Measurements from ENCODE around the gene MAB21L4. TPM values are rescaled to one million over a fixed set of nuclear protein-coding genes. Genes with fewer than 3 reads are reported as not detected.

The MAB21L4 gene
- total RNA-seq, 1 experiment from 2014 or later = 0.21 TPM

- DNase-seq (ENCODE audit: low read depth, low spot score) (no peak), ATAC-seq (no peak)
- POLR2A ChIA-PET = no interaction called here
- TF ChIP-seq POLR2AphosphoS5 (IDR thresholded peaks at IDR 0.05; ENCODE audit: low read depth, low read length) = no peak
- TF ChIP-seq REST (IDR thresholded peaks at IDR 0.05; ENCODE audit: insufficient read depth in 1 of 2, low read depth in 2 of 2, low read length in 1 of 2) = no peak
- no peak for TF ChIP-seq SIN3A (IDR thresholded peaks at IDR 0.05; ENCODE audit: borderline replicate concordance, insufficient read depth, low read depth, low read length)
- no peak for TF ChIP-seq TCF7L2 (IDR thresholded peaks at IDR 0.05; ENCODE audit: low read depth, low read length)
- TF ChIP-seq CTCF (IDR thresholded peaks at IDR 0.05) = no peak
- H3K4me3 ChIP-seq (ENCODE audit: low read depth in 2 of 2, low read length in 2 of 2) = no peak overlapping the region
- H3K27ac ChIP-seq (ENCODE audit: low read length) = no peak overlapping the region
- H3K27me3 ChIP-seq (ENCODE audit: control insufficient read depth, insufficient read depth, low read length) = peaks cover 6% of the 10 kb centered on the region
- BruUV-seq (replicated peaks) = no TSS peak
- intact Hi-C loops (cut with micrococcal nuclease; ENCODE audit: unreplicated experiment) = no loop called here
- no peaks in the 10 kb centered on the region for H3K4me1 ChIP-seq (ENCODE audit: control insufficient read depth, insufficient read depth, low read length)
- H3K9me3 ChIP-seq (ENCODE audit: control insufficient read depth, insufficient read depth, low read depth, low read length) = no peaks in the 10 kb centered on the region; the same call in 1 of the 2 replicates
- in situ Hi-C loops (cut with HindIII; ENCODE audit: low pct_unique_long_range_greater_than_20kb, low sequenced_read_pairs) = no loop called here
- H3K36me3 ChIP-seq (ENCODE audit: control insufficient read depth, insufficient read depth, low read length) = no peaks in the 10 kb centered on the region
- CTCF ChIA-PET = interaction anchor here (0.9 kb wide), 1 partner anchor 16 kb away, joined by 5 read pairs; no protein-coding TSS in a partner anchor
These were observed 39.3 kb upstream of the MAB21L4 start for GRCh38 chr2:240935103-240935876.

- CTCF ChIA-PET = no interaction called here
- Histone ChIP-seq H3K36me3 (ENCODE audit: control insufficient read depth, insufficient read depth, low read length) (no peaks in the 10 kb centered on the region), H3K9me3 (ENCODE audit: control insufficient read depth, insufficient read depth, low read depth, low read length) (no peaks in the 10 kb centered on the region; the same call in 1 of the 2 replicates), H3K27me3 (ENCODE audit: control insufficient read depth, insufficient read depth, low read length) (peaks cover 6% of the 10 kb centered on the region), H3K4me3 (ENCODE audit: low read depth in 2 of 2, low read length in 2 of 2) (no peak overlapping the region), H3K4me1 (ENCODE audit: control insufficient read depth, insufficient read depth, low read length) (no peaks in the 10 kb centered on the region), H3K27ac (ENCODE audit: low read length) (no peak overlapping the region)
- intact Hi-C loops (cut with micrococcal nuclease; ENCODE audit: unreplicated experiment) = no loop called here
- ATAC-seq (no peak), DNase-seq (ENCODE audit: low read depth, low spot score) (no peak)
- TF ChIP-seq TCF7L2 (IDR thresholded peaks at IDR 0.05; ENCODE audit: low read depth, low read length) (no peak), CTCF (IDR thresholded peaks at IDR 0.05) (no peak)
- BruUV-seq (replicated peaks) = no TSS peak
- POLR2A ChIA-PET = no interaction called here
- in situ Hi-C loops (cut with HindIII; ENCODE audit: low pct_unique_long_range_greater_than_20kb, low sequenced_read_pairs) = no loop called here
These were observed 38.7 kb upstream of the MAB21L4 start for GRCh38 chr2:240934701-240935102.
